ENCODE results near the gene ZNF319. TPM values are rescaled to one million over a fixed set of nuclear protein-coding genes. Genes with fewer than 3 reads are reported as not detected.
A peak's percentile ranks its signal among the peaks of the same experiment; 100 is the strongest.

ZNF319 gene
- total and polyA plus RNA-seq, 2 of the 4 experiments (the other 2 are of a cell fraction) = 0.90 to 6.3 TPM

DNA sequence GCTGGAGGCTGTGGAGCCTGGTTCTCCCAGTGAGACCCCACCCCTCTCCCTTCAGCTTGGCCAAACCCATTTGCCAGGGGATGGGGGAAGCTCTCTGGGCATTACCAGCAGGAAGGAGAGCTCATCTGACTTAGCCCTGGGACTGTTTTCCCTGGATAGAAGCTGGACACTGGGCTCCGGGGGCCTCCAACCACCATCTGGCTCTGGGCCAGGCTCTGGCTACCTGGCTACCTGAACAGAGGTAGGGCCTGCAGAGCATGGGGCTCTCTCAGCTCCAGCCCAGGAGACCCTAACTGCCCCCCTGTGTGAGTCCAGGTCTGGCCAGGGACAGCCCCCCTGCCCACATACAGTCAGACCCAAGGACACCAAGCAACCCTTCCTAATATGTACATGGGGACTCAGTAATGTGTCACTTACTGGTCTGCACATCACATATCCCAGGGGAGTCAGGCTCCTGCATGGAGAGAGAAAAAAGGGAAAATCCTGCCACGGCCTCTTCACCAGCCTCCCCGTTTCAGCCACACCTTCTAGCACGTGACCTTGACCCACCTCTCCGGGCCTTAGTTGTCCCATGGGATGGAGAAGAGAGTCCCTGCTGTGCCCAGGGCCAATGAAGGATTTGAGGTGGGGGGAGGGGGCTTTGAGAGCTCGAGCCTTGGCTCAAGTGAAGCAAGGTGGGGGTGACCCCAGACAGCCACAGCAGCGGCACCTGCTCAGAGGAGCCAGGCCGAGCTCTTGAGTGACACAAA, 43.4 kb downstream of the ZNF319 start:
- TF ChIP-seq POLR2A (IDR thresholded peaks at IDR 0.05; ENCODE audit: low read depth, low read length) = no peak
- no peak for TF ChIP-seq CHD1 (IDR thresholded peaks at IDR 0.05; ENCODE audit: low read depth, low read length)
- TF ChIP-seq MXI1 (IDR thresholded peaks at IDR 0.05; ENCODE audit: borderline replicate concordance, low read depth, low read length) = no peak
- Histone ChIP-seq H2BK20ac (ENCODE audit: low read depth, low read length) (no peak overlapping the region), H2AK9ac (replicated peaks; ENCODE audit: low read depth, low read length, poor library complexity) (no peak overlapping the region), H4K91ac (ENCODE audit: insufficient read depth, low read depth, low read length) (no peak overlapping the region), H3K27ac (ENCODE audit: insufficient read depth, low read length) (no peak overlapping the region), H3K4ac (ENCODE audit: low read depth, low read length) (no peak overlapping the region), H3K14ac (replicated peaks; ENCODE audit: low read depth, low read length) (no peak overlapping the region), H3K27me3 (ENCODE audit: control insufficient read depth, insufficient read depth, low read length) (peaks cover 48% of the 10 kb centered on the region), H3K4me3 (ENCODE audit: insufficient read depth, low read depth, low read length) (no peak overlapping the region), H3K56ac (ENCODE audit: extremely low read depth, insufficient read depth, low read length) (no peak overlapping the region), H3K9me3 (ENCODE audit: control insufficient read depth, insufficient read depth, low read length) (no peaks in the 10 kb centered on the region), H3K4me1 (ENCODE audit: control insufficient read depth, insufficient read depth, low read length) (no peaks in the 10 kb centered on the region), H3K18ac (ENCODE audit: low read depth, low read length) (no peak overlapping the region), H2BK5ac (ENCODE audit: low read depth, low read length, poor library complexity, severe bottlenecking) (no peak overlapping the region), H4K8ac (ENCODE audit: low read depth in 2 of 2, low read length in 2 of 2) (no peak overlapping the region), H3K4me2 (ENCODE audit: low read depth, low read length) (no peak overlapping the region), H3K23ac (ENCODE audit: low read depth, low read length) (no peak overlapping the region), H2BK120ac (ENCODE audit: low read depth, low read length) (no peak overlapping the region), H2AK5ac (ENCODE audit: low read depth, low read length) (no peak overlapping the region), H3K9me1 (ENCODE audit: insufficient read depth, low read length) (no peaks in the 10 kb centered on the region), H4K20me1 (ENCODE audit: insufficient read depth, low read length) (no peaks in the 10 kb centered on the region), H3K79me1 (ENCODE audit: low read depth in 1 of 2, low read length in 2 of 2) (no peaks in the 10 kb centered on the region), H3K36me3 (ENCODE audit: control insufficient read depth, insufficient read depth, low read length) (no peaks in the 10 kb centered on the region), H3K9ac (ENCODE audit: low read depth, low read length) (no peak overlapping the region), H2AFZ (replicated peaks; ENCODE audit: low read length, poor library complexity) (peak overlapping the region; percentile 23), H2BK15ac (ENCODE audit: low read depth, low read length) (no peak overlapping the region), H4K5ac (ENCODE audit: low read depth, low read length) (no peak overlapping the region)
- no CpG with 5 or more reads among the region's 8 CpGs for WGBS, 2 experiments (ENCODE audit: extremely low coverage in 2 of 2, insufficient read length in 1 of 2)
- dilution Hi-C loops (cut with HindIII; ENCODE audit: low sequenced_read_pairs, unreplicated experiment) = no loop called here
- intact Hi-C loops (cut with micrococcal nuclease) = no loop called here
- CTCF ChIA-PET = no interaction called here
- DNase-seq (no peak), ATAC-seq (ENCODE audit: low read depth) (no peak)
- in situ Hi-C loops (cut with MboI; ENCODE audit: low sequenced_read_pairs) = no loop called here
- no TSS peak for BruUV-seq (replicated peaks)
- POLR2A ChIA-PET (ENCODE audit: unreplicated experiment) = no interaction called here
